Measurements from ENCODE around the gene COX6B2.

Gene COX6B2

GRCh38 chr19:55391702-55392615 lies 37.4 kb upstream of the COX6B2 start:
- DNase-seq (ENCODE audit: low read depth): no peak
- no peak overlapping the region for H3K4me3 ChIP-seq (ENCODE audit: low read depth, low read length)
- TF ChIP-seq CTCF (IDR thresholded peaks at IDR 0.05; ENCODE audit: low read depth, low read length, missing control alignments): no peak

- DNase-seq (ENCODE audit: low read depth): no peak
- TF ChIP-seq CTCF (IDR thresholded peaks at IDR 0.05; ENCODE audit: low read depth, low read length, missing control alignments): no peak
- no peak overlapping the region for H3K4me3 ChIP-seq (ENCODE audit: low read depth, low read length)
Observed at GRCh38 chr19:55391191-55391670, 36.7 kb upstream of the COX6B2 start.

GRCh38 chr19:55390461-55390880 lies 36.0 kb upstream of the COX6B2 start:
- no peak for TF ChIP-seq CTCF (IDR thresholded peaks at IDR 0.05; ENCODE audit: low read depth, low read length, missing control alignments)
- no peak for DNase-seq (ENCODE audit: low read depth)
- H3K4me3 ChIP-seq (ENCODE audit: low read depth, low read length): no peak overlapping the region

GRCh38 chr19:55389386-55390317 lies 35.1 kb upstream of the COX6B2 start:
- DNase-seq (ENCODE audit: low read depth): no peak
- no peak for TF ChIP-seq CTCF (IDR thresholded peaks at IDR 0.05; ENCODE audit: low read depth, low read length, missing control alignments)
- H3K4me3 ChIP-seq (ENCODE audit: low read depth, low read length): no peak overlapping the region

- TF ChIP-seq CTCF (IDR thresholded peaks at IDR 0.05; ENCODE audit: low read depth, low read length, missing control alignments): no peak
- peak overlapping the region; percentile 69 for H3K4me3 ChIP-seq (ENCODE audit: low read depth, low read length)
- no peak for DNase-seq (ENCODE audit: low read depth)
Observed at GRCh38 chr19:55387736-55388497, 33.4 kb upstream of the COX6B2 start.

- H3K4me3 ChIP-seq (ENCODE audit: low read depth, low read length): peak overlapping the region; percentile 69
- no peak for TF ChIP-seq CTCF (IDR thresholded peaks at IDR 0.05; ENCODE audit: low read depth, low read length, missing control alignments)
- no peak for DNase-seq (ENCODE audit: low read depth)
Observed at GRCh38 chr19:55386493-55386971, 32.0 kb upstream of the COX6B2 start.
